D721Med (cell line): ENCODE results near the gene HOXB4.

ENCODE experiments used
- DNase-seq: peaks from one replicate; pipeline ENCODE4 v3.0.0; 2011; ENCODE audit warnings: low spot score; ENCODE audit not compliant: insufficient read length
- FAIRE-seq: peaks from 2 replicates; lab custom pipeline; 2011; peaks lifted over from hg19 to GRCh38; lab: Jason Lieb, UNC
- TF ChIP-seq, protein P1 (sequence below): IDR thresholded peaks from 2 replicates; pipeline ENCODE4 v1.5.1; 2012; ENCODE audit warnings: mild to moderate bottlenecking, control low read depth; ENCODE audit not compliant: insufficient read depth; ENCODE audit errors: missing control alignments

HOXB4 gene

DNA sequence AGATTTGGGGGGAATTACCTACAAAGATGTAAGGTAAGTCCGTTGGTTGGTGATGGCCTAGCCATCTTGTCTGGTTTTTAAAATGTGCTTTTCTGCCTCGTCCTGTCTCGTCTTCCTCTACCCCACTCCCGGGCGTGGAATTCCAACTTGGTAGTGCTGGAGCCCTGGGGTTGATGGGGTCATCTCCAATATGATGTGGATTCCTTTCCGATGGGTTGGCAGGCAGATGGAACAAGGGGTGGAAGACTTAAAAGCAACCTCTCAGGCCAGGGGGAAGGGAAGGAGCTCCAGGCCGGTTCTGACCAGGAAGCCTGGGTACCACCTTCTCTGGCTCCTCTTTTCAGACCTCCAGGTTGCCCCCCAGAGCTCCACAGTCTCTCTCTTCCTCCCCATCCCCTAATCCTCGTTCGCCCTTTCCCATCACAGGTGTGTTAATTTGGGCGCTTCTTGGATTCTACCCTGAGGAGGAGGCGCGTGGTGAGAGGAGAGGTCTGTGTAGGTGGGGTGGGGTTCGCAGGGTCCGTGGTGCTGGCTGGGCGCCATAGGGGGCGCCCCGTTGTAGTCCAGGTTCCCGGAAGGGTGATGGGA is 28.1 kb downstream of the HOXB4 start:
- TF ChIP-seq, protein P1, sequence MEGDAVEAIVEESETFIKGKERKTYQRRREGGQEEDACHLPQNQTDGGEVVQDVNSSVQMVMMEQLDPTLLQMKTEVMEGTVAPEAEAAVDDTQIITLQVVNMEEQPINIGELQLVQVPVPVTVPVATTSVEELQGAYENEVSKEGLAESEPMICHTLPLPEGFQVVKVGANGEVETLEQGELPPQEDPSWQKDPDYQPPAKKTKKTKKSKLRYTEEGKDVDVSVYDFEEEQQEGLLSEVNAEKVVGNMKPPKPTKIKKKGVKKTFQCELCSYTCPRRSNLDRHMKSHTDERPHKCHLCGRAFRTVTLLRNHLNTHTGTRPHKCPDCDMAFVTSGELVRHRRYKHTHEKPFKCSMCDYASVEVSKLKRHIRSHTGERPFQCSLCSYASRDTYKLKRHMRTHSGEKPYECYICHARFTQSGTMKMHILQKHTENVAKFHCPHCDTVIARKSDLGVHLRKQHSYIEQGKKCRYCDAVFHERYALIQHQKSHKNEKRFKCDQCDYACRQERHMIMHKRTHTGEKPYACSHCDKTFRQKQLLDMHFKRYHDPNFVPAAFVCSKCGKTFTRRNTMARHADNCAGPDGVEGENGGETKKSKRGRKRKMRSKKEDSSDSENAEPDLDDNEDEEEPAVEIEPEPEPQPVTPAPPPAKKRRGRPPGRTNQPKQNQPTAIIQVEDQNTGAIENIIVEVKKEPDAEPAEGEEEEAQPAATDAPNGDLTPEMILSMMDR: no peak
- DNase-seq: no peak
- no peak for FAIRE-seq

- TF ChIP-seq, protein P1: no peak
- FAIRE-seq (no peak), DNase-seq (no peak)
These were observed 28.9 kb downstream of the HOXB4 start for GRCh38 chr17:48549281-48549630.

DNA sequence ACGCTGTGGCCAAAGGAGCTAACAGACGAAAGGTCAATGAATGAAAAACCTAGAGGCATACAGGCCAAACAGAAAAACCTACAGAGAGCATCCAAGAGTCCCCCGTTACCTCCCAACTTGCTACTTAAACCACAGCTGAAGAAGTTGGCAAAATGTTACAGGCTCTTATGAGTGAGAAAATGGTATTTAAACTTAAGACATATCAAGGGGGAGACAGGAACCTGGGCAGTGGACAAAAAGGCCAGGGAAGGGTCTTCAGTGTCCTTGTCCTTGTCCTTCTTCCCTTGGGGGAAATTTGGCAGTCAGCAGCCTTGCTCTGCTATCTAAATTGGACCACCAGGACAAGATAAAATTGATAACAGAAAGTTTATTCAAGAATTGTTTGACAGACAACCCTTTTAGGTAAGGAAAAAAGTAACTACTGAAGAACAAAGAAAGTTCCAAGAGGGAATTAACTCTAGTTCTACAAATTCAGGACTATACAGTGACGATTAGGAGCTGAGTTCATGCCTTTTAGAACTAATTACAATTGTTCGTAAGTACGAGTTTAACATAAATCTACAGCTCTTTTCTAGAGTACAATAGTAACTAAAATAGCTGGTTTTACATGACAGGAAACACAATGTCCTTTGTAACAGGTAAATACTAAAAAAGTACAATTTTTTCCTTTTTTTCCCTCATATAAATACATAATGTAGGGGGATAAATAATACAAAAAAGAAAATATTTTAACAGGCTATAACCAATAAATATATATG is 29.4 kb downstream of the HOXB4 start:
- FAIRE-seq: no peak
- TF ChIP-seq, protein P1: no peak
- DNase-seq: no peak

- TF ChIP-seq, protein P1: no peak
- FAIRE-seq (no peak), DNase-seq (no peak)
These were observed 30.2 kb downstream of the HOXB4 start for GRCh38 chr17:48547808-48548522.

DNA sequence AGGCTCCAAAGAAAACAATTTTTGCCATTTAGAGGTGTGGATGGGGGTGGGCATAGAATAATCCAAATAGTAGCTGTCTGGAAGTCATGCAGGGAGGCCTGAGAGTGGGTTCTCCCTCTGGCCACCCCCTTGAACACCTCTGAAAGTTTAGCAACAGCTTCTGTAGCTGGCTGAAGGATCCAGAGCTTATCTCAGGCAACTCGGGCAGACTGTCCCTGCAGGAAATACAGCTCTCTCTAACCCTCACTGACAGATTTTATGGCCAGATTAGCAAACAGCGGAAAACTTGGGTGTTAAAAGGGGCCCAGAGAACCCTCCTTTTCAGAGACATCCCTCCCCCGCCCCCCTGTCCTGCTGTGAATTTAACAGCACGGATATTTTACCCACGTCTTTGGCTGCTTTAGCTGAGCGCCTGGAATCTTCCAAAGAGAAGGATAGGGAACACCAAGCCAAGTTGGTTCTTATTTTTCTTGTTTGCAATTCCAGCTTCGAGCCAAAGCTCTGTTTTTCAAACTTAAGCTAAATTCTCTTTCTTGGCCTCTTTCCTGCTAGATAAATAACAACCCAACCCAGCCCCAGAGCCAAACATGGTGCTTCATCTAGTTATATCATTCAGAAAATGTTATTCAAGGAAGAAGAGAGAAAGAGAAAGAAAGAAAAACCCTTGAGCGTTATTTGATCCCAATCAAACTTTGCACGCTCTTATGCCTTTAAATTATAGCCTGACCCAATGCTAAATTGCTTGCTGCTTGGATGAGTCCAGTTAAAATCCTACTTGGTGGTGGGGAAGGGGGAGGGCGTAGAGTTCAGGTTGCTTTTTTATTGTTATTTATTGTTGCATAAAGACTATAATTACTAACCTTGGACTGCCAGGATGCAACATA is 31.0 kb downstream of the HOXB4 start:
- TF ChIP-seq, protein P1: no peak
- FAIRE-seq: no peak
- DNase-seq: no peak

GRCh38 chr17:48546137-48546923 is 31.8 kb downstream of the HOXB4 start:
- TF ChIP-seq, protein P1: no peak
- FAIRE-seq (no peak), DNase-seq (no peak)
